ENCODE results near the gene FAM181A.

FAM181A gene

DNA sequence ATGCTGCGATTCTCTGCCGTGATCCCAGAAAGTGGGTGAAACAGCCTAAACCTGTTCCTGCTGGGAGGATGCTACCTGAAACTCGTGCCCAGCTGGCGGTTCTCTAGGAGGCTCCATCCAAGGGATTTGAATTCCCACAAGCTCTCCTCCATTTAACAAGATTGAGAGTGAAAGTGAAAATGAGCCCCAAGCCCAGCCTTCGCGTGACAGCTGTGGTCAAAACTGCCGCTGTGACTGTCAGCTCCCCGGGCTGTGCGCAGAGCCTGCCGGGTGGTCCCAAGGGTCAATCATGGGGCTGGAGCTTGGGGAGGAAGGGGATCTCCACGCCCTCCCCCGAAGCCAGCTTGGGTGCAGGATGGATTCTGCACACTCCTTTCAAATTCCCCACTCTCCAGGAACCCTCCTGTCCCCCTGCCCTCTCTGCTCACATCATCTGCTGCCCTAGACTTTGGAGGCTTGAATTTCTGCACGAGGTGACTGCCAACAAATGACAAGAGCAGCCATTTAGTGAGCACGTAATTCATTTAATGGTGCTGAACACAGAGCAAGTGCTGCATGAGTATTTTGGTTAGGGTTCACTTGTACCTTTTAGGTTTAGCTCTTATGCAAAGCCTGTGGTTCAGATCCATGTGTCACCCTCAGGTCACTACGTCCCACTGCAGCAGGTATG lies 44.0 kb downstream of the FAM181A start:
- Histone ChIP-seq H3K4me1 (ENCODE audit: insufficient read depth, low read length) (no peaks in the 10 kb centered on the region), H3K4me2 (ENCODE audit: insufficient read depth, low read length) (no peak overlapping the region), H3K27me3 (ENCODE audit: insufficient read depth, low read length, poor library complexity) (peaks cover 20% of the 10 kb centered on the region), H3K9ac (ENCODE audit: low read depth, low read length) (no peak overlapping the region), H3K79me2 (ENCODE audit: insufficient read depth, low read length) (no peaks in the 10 kb centered on the region), H4K20me1 (ENCODE audit: insufficient read depth, low read length) (peaks cover 5% of the 10 kb centered on the region; the same call in 1 of the 2 replicates), H3K27ac (ENCODE audit: low read length) (no peak overlapping the region), H3K9me3 (ENCODE audit: insufficient read depth, low read length, severe bottlenecking) (no peaks in the 10 kb centered on the region), H3K36me3 (ENCODE audit: insufficient read depth, low read length) (no peaks in the 10 kb centered on the region), H3K4me3 (ENCODE audit: low read depth in 1 of 2, low read length in 2 of 2) (no peak overlapping the region), H2AFZ (ENCODE audit: low read depth, low read length) (no peak overlapping the region)
- DNase-seq (no peak), ATAC-seq (ENCODE audit: insufficient read depth, low read depth) (peak; percentile 64)
- TF ChIP-seq EZH2 (IDR thresholded peaks at IDR 0.05; ENCODE audit: borderline replicate concordance, low read depth, low read length, severe bottlenecking) = no peak
- TF ChIP-seq, protein P1, sequence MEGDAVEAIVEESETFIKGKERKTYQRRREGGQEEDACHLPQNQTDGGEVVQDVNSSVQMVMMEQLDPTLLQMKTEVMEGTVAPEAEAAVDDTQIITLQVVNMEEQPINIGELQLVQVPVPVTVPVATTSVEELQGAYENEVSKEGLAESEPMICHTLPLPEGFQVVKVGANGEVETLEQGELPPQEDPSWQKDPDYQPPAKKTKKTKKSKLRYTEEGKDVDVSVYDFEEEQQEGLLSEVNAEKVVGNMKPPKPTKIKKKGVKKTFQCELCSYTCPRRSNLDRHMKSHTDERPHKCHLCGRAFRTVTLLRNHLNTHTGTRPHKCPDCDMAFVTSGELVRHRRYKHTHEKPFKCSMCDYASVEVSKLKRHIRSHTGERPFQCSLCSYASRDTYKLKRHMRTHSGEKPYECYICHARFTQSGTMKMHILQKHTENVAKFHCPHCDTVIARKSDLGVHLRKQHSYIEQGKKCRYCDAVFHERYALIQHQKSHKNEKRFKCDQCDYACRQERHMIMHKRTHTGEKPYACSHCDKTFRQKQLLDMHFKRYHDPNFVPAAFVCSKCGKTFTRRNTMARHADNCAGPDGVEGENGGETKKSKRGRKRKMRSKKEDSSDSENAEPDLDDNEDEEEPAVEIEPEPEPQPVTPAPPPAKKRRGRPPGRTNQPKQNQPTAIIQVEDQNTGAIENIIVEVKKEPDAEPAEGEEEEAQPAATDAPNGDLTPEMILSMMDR (IDR thresholded peaks at IDR 0.05; ENCODE audit: borderline replicate concordance, extremely low read depth, low read length, poor library complexity, severe bottlenecking) = no peak

DNA sequence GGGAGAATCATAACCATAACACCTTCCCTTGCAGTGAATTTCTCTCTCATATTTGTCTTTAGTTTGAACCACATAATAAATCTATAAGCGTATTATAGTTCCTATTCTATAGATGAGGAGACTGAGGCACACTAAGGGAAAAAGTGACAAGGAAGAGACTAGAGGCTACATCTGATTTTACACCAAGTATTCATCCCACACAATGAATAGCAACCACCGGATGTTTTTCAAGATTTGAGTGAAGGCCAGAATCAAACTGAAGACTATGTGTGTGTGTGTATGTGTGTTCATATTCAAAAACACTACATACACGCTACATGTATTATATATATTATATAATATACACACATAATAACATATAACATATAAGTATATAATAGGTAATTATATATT lies 44.5 kb downstream of the FAM181A start:
- ATAC-seq (ENCODE audit: insufficient read depth, low read depth) (no peak), DNase-seq (no peak)
- Histone ChIP-seq H3K4me3 (ENCODE audit: low read depth in 1 of 2, low read length in 2 of 2) (no peak overlapping the region), H3K27ac (ENCODE audit: low read length) (no peak overlapping the region), H3K4me1 (ENCODE audit: insufficient read depth, low read length) (no peaks in the 10 kb centered on the region), H3K27me3 (ENCODE audit: insufficient read depth, low read length, poor library complexity) (peaks cover 22% of the 10 kb centered on the region), H3K36me3 (ENCODE audit: insufficient read depth, low read length) (no peaks in the 10 kb centered on the region), H3K9me3 (ENCODE audit: insufficient read depth, low read length, severe bottlenecking) (no peaks in the 10 kb centered on the region), H3K4me2 (ENCODE audit: insufficient read depth, low read length) (no peak overlapping the region), H3K79me2 (ENCODE audit: insufficient read depth, low read length) (no peaks in the 10 kb centered on the region), H4K20me1 (ENCODE audit: insufficient read depth, low read length) (peaks cover 5% of the 10 kb centered on the region; the same call in 1 of the 2 replicates), H2AFZ (ENCODE audit: low read depth, low read length) (no peak overlapping the region), H3K9ac (ENCODE audit: low read depth, low read length) (no peak overlapping the region)
- no peak for TF ChIP-seq EZH2 (IDR thresholded peaks at IDR 0.05; ENCODE audit: borderline replicate concordance, low read depth, low read length, severe bottlenecking)
- TF ChIP-seq, protein P1 (IDR thresholded peaks at IDR 0.05; ENCODE audit: borderline replicate concordance, extremely low read depth, low read length, poor library complexity, severe bottlenecking) = no peak

GRCh38 chr14:93972618-93973205 lies 45.6 kb downstream of the FAM181A start:
- no peak overlapping the region for H3K27ac ChIP-seq (ENCODE audit: low read length)
- no peak overlapping the region for H3K4me3 ChIP-seq (ENCODE audit: low read depth in 1 of 2, low read length in 2 of 2)
- no peak overlapping the region for H3K9ac ChIP-seq (ENCODE audit: low read depth, low read length)

More at GRCh38 chr14:93972618-93973205, 45.6 kb downstream of the FAM181A start:
- no peak overlapping the region for H3K4me2 ChIP-seq (ENCODE audit: insufficient read depth, low read length)
- no peaks in the 10 kb centered on the region for H3K4me1 ChIP-seq (ENCODE audit: insufficient read depth, low read length)
- H3K36me3 ChIP-seq (ENCODE audit: insufficient read depth, low read length) = no peaks in the 10 kb centered on the region
- no peaks in the 10 kb centered on the region for H3K79me2 ChIP-seq (ENCODE audit: insufficient read depth, low read length)
- ATAC-seq (ENCODE audit: insufficient read depth, low read depth) (no peak), DNase-seq (no peak)
- peaks cover 5% of the 10 kb centered on the region; the same call in 1 of the 2 replicates for H4K20me1 ChIP-seq (ENCODE audit: insufficient read depth, low read length)
- H2AFZ ChIP-seq (ENCODE audit: low read depth, low read length) = no peak overlapping the region
- peaks cover 8% of the 10 kb centered on the region for H3K9me3 ChIP-seq (ENCODE audit: insufficient read depth, low read length, severe bottlenecking)
- TF ChIP-seq, protein P1 (IDR thresholded peaks at IDR 0.05; ENCODE audit: borderline replicate concordance, extremely low read depth, low read length, poor library complexity, severe bottlenecking) = no peak
- no peak for TF ChIP-seq EZH2 (IDR thresholded peaks at IDR 0.05; ENCODE audit: borderline replicate concordance, low read depth, low read length, severe bottlenecking)
- peaks cover 22% of the 10 kb centered on the region for H3K27me3 ChIP-seq (ENCODE audit: insufficient read depth, low read length, poor library complexity)

All from DND-41 (cell line).